Measurements from ENCODE around the gene TMEM72. TPM values are rescaled to one million over a fixed set of nuclear protein-coding genes. Genes with fewer than 3 reads are reported as not detected.
A peak's percentile ranks its signal among the peaks of the same experiment; 100 is the strongest.

The TMEM72 gene
- total RNA-seq, 4 donors from 2014 or later, result not detected

DNA sequence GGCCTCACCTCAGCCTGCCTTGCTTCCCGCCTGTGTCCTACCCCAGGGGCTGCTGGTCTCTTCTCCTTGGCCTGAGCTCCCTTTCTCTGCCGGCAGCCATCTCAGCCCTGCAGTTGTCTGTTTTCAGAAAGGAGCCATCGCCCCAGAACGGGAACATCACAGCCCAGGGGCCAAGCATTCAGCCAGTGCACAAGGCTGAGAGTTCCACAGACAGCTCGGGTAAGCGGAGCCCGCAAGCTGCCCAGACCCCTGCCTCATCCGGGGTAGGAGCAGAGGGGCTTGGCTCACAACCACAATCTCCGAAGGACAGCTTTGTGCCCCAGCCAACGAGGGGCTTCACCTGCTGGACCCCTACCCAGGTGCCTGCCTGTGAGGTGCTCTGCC is 72.8 kb downstream of the TMEM72 start:
- no peaks in the 10 kb centered on the region for H3K27me3 ChIP-seq
- DNase-seq, result peak in 1 of 2 donors; percentile 2
- intact Hi-C loops (cut with DNase I), result no loop called here
- no peak overlapping the region for H3K4me3 ChIP-seq (replicated peaks in 1 of 3)
- TF ChIP-seq, protein P1, sequence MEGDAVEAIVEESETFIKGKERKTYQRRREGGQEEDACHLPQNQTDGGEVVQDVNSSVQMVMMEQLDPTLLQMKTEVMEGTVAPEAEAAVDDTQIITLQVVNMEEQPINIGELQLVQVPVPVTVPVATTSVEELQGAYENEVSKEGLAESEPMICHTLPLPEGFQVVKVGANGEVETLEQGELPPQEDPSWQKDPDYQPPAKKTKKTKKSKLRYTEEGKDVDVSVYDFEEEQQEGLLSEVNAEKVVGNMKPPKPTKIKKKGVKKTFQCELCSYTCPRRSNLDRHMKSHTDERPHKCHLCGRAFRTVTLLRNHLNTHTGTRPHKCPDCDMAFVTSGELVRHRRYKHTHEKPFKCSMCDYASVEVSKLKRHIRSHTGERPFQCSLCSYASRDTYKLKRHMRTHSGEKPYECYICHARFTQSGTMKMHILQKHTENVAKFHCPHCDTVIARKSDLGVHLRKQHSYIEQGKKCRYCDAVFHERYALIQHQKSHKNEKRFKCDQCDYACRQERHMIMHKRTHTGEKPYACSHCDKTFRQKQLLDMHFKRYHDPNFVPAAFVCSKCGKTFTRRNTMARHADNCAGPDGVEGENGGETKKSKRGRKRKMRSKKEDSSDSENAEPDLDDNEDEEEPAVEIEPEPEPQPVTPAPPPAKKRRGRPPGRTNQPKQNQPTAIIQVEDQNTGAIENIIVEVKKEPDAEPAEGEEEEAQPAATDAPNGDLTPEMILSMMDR (IDR thresholded peaks at IDR 0.05), result no peak
- no peak for TF ChIP-seq POLR2A (IDR thresholded peaks at IDR 0.05)
- H3K4me1 ChIP-seq, result peaks cover 12 to 61% of the 10 kb centered on the region in 2 donors
- H3K9me3 ChIP-seq, result no peaks in the 10 kb centered on the region
- WGBS, 2 donors, result 91 to 94% methylated on average over 9 to 10 of the region's 10 CpGs
- peak overlapping the region in 1 of 3 donors; percentile 56 for H3K27ac ChIP-seq
- H3K36me3 ChIP-seq, result peaks cover 57 to 61% of the 10 kb centered on the region in 2 donors

DNA sequence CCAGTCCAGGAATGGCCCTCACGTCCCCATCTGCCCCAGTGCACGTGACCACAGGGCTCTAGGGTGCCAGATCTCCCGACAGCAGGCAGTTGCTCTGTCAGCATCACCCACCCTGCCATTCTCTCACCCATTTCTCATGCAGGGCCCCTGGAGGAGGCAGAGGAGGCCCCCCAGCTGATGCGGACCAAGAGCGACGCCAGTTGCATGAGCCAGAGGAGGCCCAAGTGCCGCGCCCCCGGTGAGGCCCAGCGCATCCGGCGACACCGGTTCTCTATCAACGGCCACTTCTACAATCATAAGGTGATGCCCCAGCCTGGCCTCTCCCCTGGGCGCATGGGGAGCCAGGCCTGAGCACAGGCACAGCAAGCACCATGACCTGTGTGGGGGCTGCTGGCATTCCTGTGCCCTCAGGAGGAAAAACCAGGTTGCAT is 73.5 kb downstream of the TMEM72 start:
- peak overlapping the region in 2 of 3 donors; percentile 48 to 56 for H3K27ac ChIP-seq
- 93 to 95% methylated on average over 11 to 15 of the region's 15 CpGs for WGBS, 2 donors
- intact Hi-C loops (cut with DNase I), result no loop called here
- peaks cover 65 to 68% of the 10 kb centered on the region in 2 donors for H3K36me3 ChIP-seq
- TF ChIP-seq, protein P1 (IDR thresholded peaks at IDR 0.05), result no peak
- no peak for TF ChIP-seq POLR2A (IDR thresholded peaks at IDR 0.05)
- DNase-seq, result peak in 1 of 2 donors; percentile 3
- no peaks in the 10 kb centered on the region for H3K9me3 ChIP-seq
- no peak overlapping the region for H3K4me3 ChIP-seq (replicated peaks in 1 of 3)
- H3K4me1 ChIP-seq, result peaks cover 6 to 53% of the 10 kb centered on the region in 2 donors
- H3K27me3 ChIP-seq, result no peaks in the 10 kb centered on the region

DNA sequence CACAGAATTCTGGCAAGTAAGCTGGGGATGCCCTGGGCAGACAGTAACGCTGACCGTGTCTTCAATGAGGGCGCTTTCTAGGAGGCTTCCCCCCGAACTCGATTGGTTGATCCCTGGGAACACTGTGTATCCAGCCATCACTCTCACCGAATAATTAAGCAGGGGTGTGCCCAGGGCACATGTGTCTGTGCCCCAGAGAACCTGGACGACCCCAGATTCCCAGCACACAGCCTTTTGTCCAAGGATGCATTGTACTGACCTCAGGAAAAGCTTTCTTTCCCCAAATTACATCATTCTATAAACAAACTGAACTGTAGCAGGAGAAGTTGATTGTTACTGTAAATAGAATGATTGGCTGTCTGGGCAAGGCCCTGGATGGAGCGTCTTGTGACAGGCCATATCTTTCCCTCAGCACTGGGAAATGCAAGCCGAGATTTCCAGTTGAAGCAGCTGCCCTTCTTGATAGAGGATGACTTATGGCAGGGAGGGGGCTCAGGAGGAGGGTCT is 74.1 kb downstream of the TMEM72 start:
- intact Hi-C loops (cut with DNase I), result no loop called here
- WGBS, 2 donors, result 74% methylated on average over 9 of the region's 9 CpGs
- peaks cover 4 to 53% of the 10 kb centered on the region in 2 donors for H3K4me1 ChIP-seq
- H3K36me3 ChIP-seq, result peaks cover 70 to 71% of the 10 kb centered on the region in 2 donors
- TF ChIP-seq, protein P1 (IDR thresholded peaks at IDR 0.05), result no peak
- no peak for TF ChIP-seq POLR2A (IDR thresholded peaks at IDR 0.05)
- no peak overlapping the region for H3K4me3 ChIP-seq (replicated peaks in 1 of 3)
- no peaks in the 10 kb centered on the region for H3K9me3 ChIP-seq
- no peaks in the 10 kb centered on the region for H3K27me3 ChIP-seq
- peak in 1 of 2 donors; percentile 4 for DNase-seq
- H3K27ac ChIP-seq, result peak overlapping the region in 2 of 3 donors; percentile 48 to 56

DNA sequence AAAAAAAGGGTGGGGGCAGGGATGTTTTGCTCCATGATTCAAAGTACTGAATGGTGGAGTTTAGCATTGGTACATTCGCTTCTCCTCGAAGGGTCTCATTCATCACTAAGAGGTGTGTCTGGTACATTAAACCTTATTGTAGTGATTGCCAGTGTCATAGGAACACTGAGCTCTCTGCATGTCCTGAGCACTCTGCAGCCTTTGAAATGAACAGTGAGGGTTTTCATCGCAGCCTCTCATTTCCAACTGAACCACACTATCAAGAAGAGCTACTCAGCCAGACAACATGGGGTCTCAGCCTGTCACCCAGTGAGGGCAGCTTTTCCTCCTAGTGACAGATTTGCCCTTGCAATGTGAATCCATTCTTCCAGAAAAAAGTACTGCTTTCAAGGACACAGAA is 75.0 kb downstream of the TMEM72 start:
- WGBS, 2 donors, result 89 to 94% methylated on average over 3 of the region's 3 CpGs

More for the DNA sequence above, 75.0 kb downstream of the TMEM72 start:
- Histone ChIP-seq H3K27ac (peak overlapping the region; percentile 1 to 56 (median 48)), H3K9me3 (no peaks in the 10 kb centered on the region), H3K4me1 (peaks cover 0 to 52% of the 10 kb centered on the region in 2 donors), H3K27me3 (no peaks in the 10 kb centered on the region), H3K36me3 (peaks cover 78 to 80% of the 10 kb centered on the region in 2 donors), H3K4me3 (replicated peaks in 1 of 3) (no peak overlapping the region)
- no peak for DNase-seq
- intact Hi-C loops (cut with DNase I), result no loop called here
- TF ChIP-seq, protein P1 (IDR thresholded peaks at IDR 0.05), result no peak
- no peak for TF ChIP-seq POLR2A (IDR thresholded peaks at IDR 0.05)

Other genes with a start within 250 kb of the TMEM72 start
- gene RASSF4, start 48.5 kb downstream of the TMEM72 start, total RNA-seq, result 100 to 1,000 TPM; 175 to 226 (median 203) TPM
- 100 to 1,000 TPM in 2 of 4 donors, 10 to 100 TPM in 2; 45.1 to 518 (median 182) TPM for gene DEPP1, start 67.5 kb downstream of the TMEM72 start, total RNA-seq
- gene ZNF22, start 89.6 kb downstream of the TMEM72 start, total RNA-seq, result 10 to 100 TPM; 28.5 to 40.3 (median 33.1) TPM

All from thyroid gland (tissue), 4 donors.